CD4-positive, alpha-beta T cell treated with Interleukin-2 at 100 ng/mL for 4 hours (primary cell): ENCODE data around the gene SPRR2F.

Source experiments
- DNase-seq: peaks from one replicate; pipeline ENCODE4 v3.0.0-alpha.2; 2020; ENCODE audit warnings: low spot score

Gene SPRR2F

DNA sequence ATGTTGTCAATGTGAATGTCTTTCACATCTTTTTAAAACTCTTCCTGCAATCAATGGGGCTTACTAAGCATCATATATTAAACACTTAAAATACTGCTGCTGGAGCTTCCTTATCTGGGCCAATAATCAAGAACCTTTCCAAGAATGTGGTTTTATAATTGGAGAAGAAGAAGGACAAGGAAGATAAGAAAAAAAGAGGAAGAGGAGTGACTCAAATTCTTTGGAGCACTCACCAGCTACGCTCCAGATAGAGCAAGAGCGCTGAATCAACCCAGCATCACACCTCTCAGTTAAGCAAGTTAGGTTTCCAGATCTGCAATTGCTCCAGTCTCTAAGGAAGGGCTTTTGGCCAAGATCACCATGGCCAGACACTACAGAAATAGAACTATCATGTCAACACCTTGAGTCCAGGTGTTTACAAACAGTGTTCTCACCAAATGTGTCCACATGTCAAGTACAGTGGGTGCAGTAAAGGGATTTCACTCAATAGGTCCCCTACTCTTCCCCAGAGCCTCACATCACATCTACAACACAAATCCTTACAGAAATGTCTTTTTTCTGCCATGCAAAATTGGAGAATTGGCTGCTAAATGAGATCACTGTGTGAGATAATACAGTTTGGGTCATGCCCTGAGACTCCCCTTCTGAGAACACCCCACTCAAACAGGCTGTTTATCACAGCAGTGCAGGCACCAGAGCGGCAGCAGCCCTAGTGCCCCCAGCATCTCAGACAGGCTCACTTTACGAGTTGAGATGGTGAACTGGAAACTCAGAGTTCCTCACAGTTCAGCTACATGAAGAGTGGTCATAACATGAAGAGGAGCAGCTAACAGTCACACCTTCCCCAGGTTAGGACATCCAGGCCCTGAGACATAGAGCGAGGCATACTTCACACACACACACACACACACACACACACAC lies 40.2 kb downstream of the SPRR2F start:
- DNase-seq: no peak

DNA sequence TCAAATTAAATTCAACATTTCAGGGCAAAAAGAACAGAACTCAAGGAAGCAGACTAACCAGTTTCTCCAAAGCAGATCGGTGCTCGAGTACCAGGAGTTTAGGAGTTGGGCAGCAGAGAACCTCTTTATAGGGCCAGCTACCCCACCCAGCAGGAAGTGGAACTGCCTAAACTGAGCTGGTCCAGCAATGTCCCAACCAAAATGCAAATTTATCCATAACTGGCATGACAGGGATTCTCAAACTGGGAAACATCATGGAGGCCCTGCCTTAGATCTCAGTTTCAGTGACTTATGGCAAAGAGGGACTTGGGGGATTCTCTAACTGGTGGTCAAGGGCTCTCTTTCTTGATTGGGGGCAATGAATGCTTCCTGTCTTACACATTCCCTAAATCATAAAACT lies 41.8 kb downstream of the SPRR2F start, which contains the start of gene SPRR2B:
TSS of gene SPRR2B (minus strand) at position 101 of the 400 bp plus-strand sequence. CDS start 772 bp downstream, outside the sequence.
- DNase-seq: no peak

- no peak for DNase-seq
Measured at GRCh38 chr1:153070243-153070642, 43.1 kb downstream of the SPRR2F start.
